Liver (tissue), 9 donors: Measurements from ENCODE around the gene SMYD3. TPM values are rescaled to one million over a fixed set of nuclear protein-coding genes. Genes with fewer than 3 reads are reported as not detected.

ENCODE experiments used
- DNase-seq: peaks from one replicate; pipeline ENCODE4 v3.0.0-alpha.2; 2017; ENCODE audit warnings: low spot score
- H3K27ac ChIP-seq, 2 donors: one replicate each; pipeline ENCODE4 v1.7.0; 2013; ENCODE audit warnings: inconsistent platforms in 2 of 2, low read length in 2 of 2, control low read depth in 1 of 2, low read depth in 1 of 2, mild to moderate bottlenecking in 1 of 2
- H3K27me3 ChIP-seq, 4 donors: one replicate each; pipeline versions ENCODE4 v1.6.1 to v1.7.0; 2013; ENCODE audit warnings: low read length in 3 of 4, inconsistent platforms in 1 of 4, mild to moderate bottlenecking in 1 of 4, moderate library complexity in 1 of 4; ENCODE audit not compliant: control insufficient read depth in 4 of 4, insufficient read depth in 4 of 4
- H3K36me3 ChIP-seq, 4 donors: one replicate each; pipeline versions ENCODE4 v1.6.1 to v1.7.0; 2013; ENCODE audit warnings: low read length in 3 of 4, mild to moderate bottlenecking in 3 of 4, low read depth in 1 of 4, moderate library complexity in 1 of 4; ENCODE audit not compliant: control insufficient read depth in 4 of 4, insufficient read depth in 3 of 4
- H3K4me1 ChIP-seq, 4 donors: one replicate each; pipeline versions ENCODE4 v1.6.1 to v1.7.0; 2013; ENCODE audit warnings: low read length in 3 of 4, mild to moderate bottlenecking in 3 of 4, moderate library complexity in 1 of 4; ENCODE audit not compliant: control insufficient read depth in 4 of 4, insufficient read depth in 4 of 4
- H3K4me3 ChIP-seq, 3 donors: one replicate each; pipeline versions ENCODE4 v1.6.1 to v1.7.0; 2013; ENCODE audit warnings: low read length in 3 of 3, control low read depth in 1 of 3, low read depth in 1 of 3, mild to moderate bottlenecking in 1 of 3
- H3K9ac ChIP-seq, 2 donors: one replicate each; pipeline ENCODE4 v1.7.0; 2013; ENCODE audit warnings: low read length in 2 of 2, mild to moderate bottlenecking in 2 of 2, moderate library complexity in 2 of 2, control low read depth in 1 of 2, low read depth in 1 of 2
- H3K9me3 ChIP-seq, 4 donors: one replicate each; pipeline versions ENCODE4 v1.6.1 to v1.7.0; 2013; ENCODE audit warnings: low read length in 3 of 4; ENCODE audit not compliant: control insufficient read depth in 4 of 4
- FOXA1 ChIP-seq: IDR thresholded peaks from 2 replicates; pipeline ENCODE4 v1.6.1; 2016; ENCODE audit warnings: antibody characterized with exemption
- FOXA2 ChIP-seq: IDR thresholded peaks from 2 replicates; pipeline ENCODE4 v1.6.1; 2016; ENCODE audit warnings: antibody characterized with exemption
- GABPA ChIP-seq, 2 donors: IDR thresholded peaks in 1 of 2; conservative IDR thresholded peaks in 1 of 2; 2 replicates each; pipeline ENCODE4 v1.6.1; 2016; ENCODE audit warnings: antibody characterized with exemption in 2 of 2, mild to moderate bottlenecking in 1 of 2, moderate library complexity in 1 of 2
- HNF4A ChIP-seq, 2 donors: conservative IDR thresholded peaks; 2 replicates each; pipeline ENCODE4 v1.6.1; 2016; ENCODE audit warnings: antibody characterized with exemption in 2 of 2, mild to moderate bottlenecking in 2 of 2
- HNF4G ChIP-seq: IDR thresholded peaks from 2 replicates; pipeline ENCODE4 v1.6.1; 2016; ENCODE audit warnings: antibody characterized with exemption
- JUND ChIP-seq, 2 donors: IDR thresholded peaks; 2 replicates each; pipeline ENCODE4 v1.6.1; 2016; ENCODE audit warnings: antibody characterized with exemption in 2 of 2
- NR2F2 ChIP-seq: IDR thresholded peaks from 2 replicates; pipeline ENCODE4 v1.6.1; 2016; ENCODE audit warnings: antibody characterized with exemption
- RAD21 ChIP-seq, 2 donors: IDR thresholded peaks; 2 replicates each; pipeline ENCODE4 v1.6.1; 2016; ENCODE audit warnings: antibody characterized with exemption in 2 of 2, mild to moderate bottlenecking in 2 of 2
- RXRA ChIP-seq, 2 donors: IDR thresholded peaks; 2 replicates each; pipeline ENCODE4 v1.6.1; 2017 to 2018; ENCODE audit warnings: antibody characterized with exemption in 2 of 2, mild to moderate bottlenecking in 1 of 2
- SP1 ChIP-seq: IDR thresholded peaks from 2 replicates; pipeline ENCODE4 v1.6.1; 2018; ENCODE audit warnings: antibody characterized with exemption, mild to moderate bottlenecking
- TAF1 ChIP-seq: conservative IDR thresholded peaks from 2 replicates; pipeline ENCODE4 v1.6.1; 2016; ENCODE audit warnings: antibody characterized with exemption, mild to moderate bottlenecking
- YY1 ChIP-seq: IDR thresholded peaks from 2 replicates; pipeline ENCODE4 v1.6.1; 2016; ENCODE audit warnings: antibody characterized with exemption, mild to moderate bottlenecking
- WGBS: extraction: QIAGEN DNeasy Blood & Tissue Kit; methylation state at CpG from one replicate; pipeline ENCODE4 v1.1.7; 2013; 5-methylcytosine and 5-hydroxymethylcytosine counted together
- polyA plus RNA-seq, 2 donors: library from polyadenylated mRNA; stranded (reverse) in 1 of 2; unstranded in 1 of 2; fragments of 200-250 nt in 1 of 2; fragments of >200 nt in 1 of 2; fragmentation: Nextera tagmentation in 1 of 2; extraction: Ambion mirVana in 1 of 2; gene quantifications; one replicate each; pipeline versions ENCODE4 v1.2.1 to v1.2.3, GENCODE V29; 2013 to 2015
- total RNA-seq, 2 donors: library from RNA; depleted of rRNA; stranded (reverse); fragments of >200 nt; gene quantifications; one replicate each; pipeline ENCODE4 v1.2.3, GENCODE V29; 2014
- TF ChIP-seq, protein P1 (sequence below): IDR thresholded peaks from 2 replicates; pipeline ENCODE4 v1.6.1; 2016; ENCODE audit warnings: antibody characterized with exemption
- TF ChIP-seq, protein P2 (sequence below): IDR thresholded peaks from 2 replicates; pipeline ENCODE4 v1.6.1; 2016; ENCODE audit warnings: antibody characterized with exemption, mild to moderate bottlenecking
- TF ChIP-seq, protein P3 (sequence below): IDR thresholded peaks from 2 replicates; pipeline ENCODE4 v1.6.1; 2016; ENCODE audit warnings: antibody characterized with exemption
- TF ChIP-seq, protein P4 (sequence below): fragments of 150-350 bp; IDR thresholded peaks from 2 replicates; pipeline ENCODE4 v1.5.1; 2017; ENCODE audit warnings: improper control_type of control experiment, low read depth, low read length; ENCODE audit not compliant: missing input control
- TF ChIP-seq, protein P5 (sequence below): IDR thresholded peaks from 2 replicates; pipeline ENCODE4 v1.6.1; 2016; ENCODE audit warnings: antibody characterized with exemption
- donor health status: healthy.
- donor health status: healthy.
- donor health status: healthy.
- donor health status: healthy.
- donor health status: healthy.

Gene SMYD3
- total and polyA plus RNA-seq, 4 donors: 3.1 to 9.1 (median 8.0) TPM

DNA sequence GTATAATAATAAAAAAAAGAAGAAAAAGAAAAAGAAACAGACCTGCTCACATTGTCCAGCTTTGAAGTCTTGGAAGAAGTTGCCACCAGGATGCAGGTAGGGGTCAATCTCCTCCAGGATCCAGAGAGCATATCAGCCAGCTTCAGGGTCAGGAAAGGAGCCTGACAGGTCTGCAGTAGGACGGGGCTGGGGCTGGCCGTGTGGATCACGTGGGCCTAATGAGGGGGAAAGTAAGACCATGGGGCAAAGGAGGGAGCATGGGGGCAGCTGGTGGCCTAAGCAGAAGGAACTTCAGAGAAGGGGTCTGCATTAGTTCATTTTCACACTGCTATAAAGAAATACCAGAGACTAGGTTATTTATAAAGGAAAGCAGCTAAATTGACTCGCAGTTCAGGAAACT, 19.3 kb upstream of the SMYD3 start:
- Histone ChIP-seq H3K27ac (no peak overlapping the region), H3K4me3 (no peak overlapping the region), H3K9ac (no peak overlapping the region), H3K9me3 (peaks cover 0 to 10% (median 5%) of the 10 kb centered on the region in 4 donors), H3K4me1 (no peaks in the 10 kb centered on the region), H3K36me3 (no peaks in the 10 kb centered on the region), H3K27me3 (no peaks in the 10 kb centered on the region)
- no peak for DNase-seq
- TF ChIP-seq RAD21 (IDR thresholded peaks at IDR 0.05) (no peak), HNF4A (conservative IDR thresholded peaks at IDR 0.05) (no peak), RXRA (IDR thresholded peaks at IDR 0.05) (no peak), JUND (IDR thresholded peaks at IDR 0.05) (no peak), YY1 (no peak), HNF4G (no peak), NR2F2 (no peak), SP1 (no peak), GABPA (IDR thresholded peaks at IDR 0.05 in 1 of 2, conservative IDR thresholded peaks at IDR 0.05 in 1 of 2) (no peak), FOXA1 (no peak)
- TF ChIP-seq, protein P1, sequence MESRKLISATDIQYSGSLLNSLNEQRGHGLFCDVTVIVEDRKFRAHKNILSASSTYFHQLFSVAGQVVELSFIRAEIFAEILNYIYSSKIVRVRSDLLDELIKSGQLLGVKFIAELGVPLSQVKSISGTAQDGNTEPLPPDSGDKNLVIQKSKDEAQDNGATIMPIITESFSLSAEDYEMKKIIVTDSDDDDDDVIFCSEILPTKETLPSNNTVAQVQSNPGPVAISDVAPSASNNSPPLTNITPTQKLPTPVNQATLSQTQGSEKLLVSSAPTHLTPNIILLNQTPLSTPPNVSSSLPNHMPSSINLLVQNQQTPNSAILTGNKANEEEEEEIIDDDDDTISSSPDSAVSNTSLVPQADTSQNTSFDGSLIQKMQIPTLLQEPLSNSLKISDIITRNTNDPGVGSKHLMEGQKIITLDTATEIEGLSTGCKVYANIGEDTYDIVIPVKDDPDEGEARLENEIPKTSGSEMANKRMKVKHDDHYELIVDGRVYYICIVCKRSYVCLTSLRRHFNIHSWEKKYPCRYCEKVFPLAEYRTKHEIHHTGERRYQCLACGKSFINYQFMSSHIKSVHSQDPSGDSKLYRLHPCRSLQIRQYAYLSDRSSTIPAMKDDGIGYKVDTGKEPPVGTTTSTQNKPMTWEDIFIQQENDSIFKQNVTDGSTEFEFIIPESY: no peak
- TF ChIP-seq, protein P2, sequence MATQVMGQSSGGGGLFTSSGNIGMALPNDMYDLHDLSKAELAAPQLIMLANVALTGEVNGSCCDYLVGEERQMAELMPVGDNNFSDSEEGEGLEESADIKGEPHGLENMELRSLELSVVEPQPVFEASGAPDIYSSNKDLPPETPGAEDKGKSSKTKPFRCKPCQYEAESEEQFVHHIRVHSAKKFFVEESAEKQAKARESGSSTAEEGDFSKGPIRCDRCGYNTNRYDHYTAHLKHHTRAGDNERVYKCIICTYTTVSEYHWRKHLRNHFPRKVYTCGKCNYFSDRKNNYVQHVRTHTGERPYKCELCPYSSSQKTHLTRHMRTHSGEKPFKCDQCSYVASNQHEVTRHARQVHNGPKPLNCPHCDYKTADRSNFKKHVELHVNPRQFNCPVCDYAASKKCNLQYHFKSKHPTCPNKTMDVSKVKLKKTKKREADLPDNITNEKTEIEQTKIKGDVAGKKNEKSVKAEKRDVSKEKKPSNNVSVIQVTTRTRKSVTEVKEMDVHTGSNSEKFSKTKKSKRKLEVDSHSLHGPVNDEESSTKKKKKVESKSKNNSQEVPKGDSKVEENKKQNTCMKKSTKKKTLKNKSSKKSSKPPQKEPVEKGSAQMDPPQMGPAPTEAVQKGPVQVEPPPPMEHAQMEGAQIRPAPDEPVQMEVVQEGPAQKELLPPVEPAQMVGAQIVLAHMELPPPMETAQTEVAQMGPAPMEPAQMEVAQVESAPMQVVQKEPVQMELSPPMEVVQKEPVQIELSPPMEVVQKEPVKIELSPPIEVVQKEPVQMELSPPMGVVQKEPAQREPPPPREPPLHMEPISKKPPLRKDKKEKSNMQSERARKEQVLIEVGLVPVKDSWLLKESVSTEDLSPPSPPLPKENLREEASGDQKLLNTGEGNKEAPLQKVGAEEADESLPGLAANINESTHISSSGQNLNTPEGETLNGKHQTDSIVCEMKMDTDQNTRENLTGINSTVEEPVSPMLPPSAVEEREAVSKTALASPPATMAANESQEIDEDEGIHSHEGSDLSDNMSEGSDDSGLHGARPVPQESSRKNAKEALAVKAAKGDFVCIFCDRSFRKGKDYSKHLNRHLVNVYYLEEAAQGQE: no peak
- TF ChIP-seq, protein P3, sequence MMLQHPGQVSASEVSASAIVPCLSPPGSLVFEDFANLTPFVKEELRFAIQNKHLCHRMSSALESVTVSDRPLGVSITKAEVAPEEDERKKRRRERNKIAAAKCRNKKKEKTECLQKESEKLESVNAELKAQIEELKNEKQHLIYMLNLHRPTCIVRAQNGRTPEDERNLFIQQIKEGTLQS: no peak
- TF ChIP-seq, protein P4, sequence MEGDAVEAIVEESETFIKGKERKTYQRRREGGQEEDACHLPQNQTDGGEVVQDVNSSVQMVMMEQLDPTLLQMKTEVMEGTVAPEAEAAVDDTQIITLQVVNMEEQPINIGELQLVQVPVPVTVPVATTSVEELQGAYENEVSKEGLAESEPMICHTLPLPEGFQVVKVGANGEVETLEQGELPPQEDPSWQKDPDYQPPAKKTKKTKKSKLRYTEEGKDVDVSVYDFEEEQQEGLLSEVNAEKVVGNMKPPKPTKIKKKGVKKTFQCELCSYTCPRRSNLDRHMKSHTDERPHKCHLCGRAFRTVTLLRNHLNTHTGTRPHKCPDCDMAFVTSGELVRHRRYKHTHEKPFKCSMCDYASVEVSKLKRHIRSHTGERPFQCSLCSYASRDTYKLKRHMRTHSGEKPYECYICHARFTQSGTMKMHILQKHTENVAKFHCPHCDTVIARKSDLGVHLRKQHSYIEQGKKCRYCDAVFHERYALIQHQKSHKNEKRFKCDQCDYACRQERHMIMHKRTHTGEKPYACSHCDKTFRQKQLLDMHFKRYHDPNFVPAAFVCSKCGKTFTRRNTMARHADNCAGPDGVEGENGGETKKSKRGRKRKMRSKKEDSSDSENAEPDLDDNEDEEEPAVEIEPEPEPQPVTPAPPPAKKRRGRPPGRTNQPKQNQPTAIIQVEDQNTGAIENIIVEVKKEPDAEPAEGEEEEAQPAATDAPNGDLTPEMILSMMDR: no peak
- 92% methylated on average over 4 of the region's 4 CpGs for WGBS

GRCh38 chr1:246519514-246519913, 12.4 kb upstream of the SMYD3 start:
- Histone ChIP-seq H3K9ac (no peak overlapping the region), H3K36me3 (no peaks in the 10 kb centered on the region), H3K27me3 (no peaks in the 10 kb centered on the region), H3K9me3 (peaks cover 9 to 17% (median 11%) of the 10 kb centered on the region in 4 donors), H3K4me1 (no peaks in the 10 kb centered on the region), H3K4me3 (no peak overlapping the region), H3K27ac (no peak overlapping the region)
- no peak for DNase-seq
- 97% methylated on average over 1 of the region's 1 CpG for WGBS
- no peak for TF ChIP-seq RXRA (IDR thresholded peaks at IDR 0.05)
- TF ChIP-seq, protein P2: no peak
- TF ChIP-seq, protein P3: no peak
- no peak for TF ChIP-seq HNF4A (conservative IDR thresholded peaks at IDR 0.05)
- no peak for TF ChIP-seq YY1
- TF ChIP-seq FOXA1: no peak
- TF ChIP-seq, protein P5, sequence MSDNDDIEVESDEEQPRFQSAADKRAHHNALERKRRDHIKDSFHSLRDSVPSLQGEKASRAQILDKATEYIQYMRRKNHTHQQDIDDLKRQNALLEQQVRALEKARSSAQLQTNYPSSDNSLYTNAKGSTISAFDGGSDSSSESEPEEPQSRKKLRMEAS: no peak
- no peak for TF ChIP-seq HNF4G
- no peak for TF ChIP-seq TAF1
- no peak for TF ChIP-seq JUND (IDR thresholded peaks at IDR 0.05)
- TF ChIP-seq SP1: no peak
- TF ChIP-seq, protein P4: no peak
- no peak for TF ChIP-seq NR2F2
- TF ChIP-seq FOXA2: no peak
